Measurements from ENCODE around the gene TNFRSF8.

DNA sequence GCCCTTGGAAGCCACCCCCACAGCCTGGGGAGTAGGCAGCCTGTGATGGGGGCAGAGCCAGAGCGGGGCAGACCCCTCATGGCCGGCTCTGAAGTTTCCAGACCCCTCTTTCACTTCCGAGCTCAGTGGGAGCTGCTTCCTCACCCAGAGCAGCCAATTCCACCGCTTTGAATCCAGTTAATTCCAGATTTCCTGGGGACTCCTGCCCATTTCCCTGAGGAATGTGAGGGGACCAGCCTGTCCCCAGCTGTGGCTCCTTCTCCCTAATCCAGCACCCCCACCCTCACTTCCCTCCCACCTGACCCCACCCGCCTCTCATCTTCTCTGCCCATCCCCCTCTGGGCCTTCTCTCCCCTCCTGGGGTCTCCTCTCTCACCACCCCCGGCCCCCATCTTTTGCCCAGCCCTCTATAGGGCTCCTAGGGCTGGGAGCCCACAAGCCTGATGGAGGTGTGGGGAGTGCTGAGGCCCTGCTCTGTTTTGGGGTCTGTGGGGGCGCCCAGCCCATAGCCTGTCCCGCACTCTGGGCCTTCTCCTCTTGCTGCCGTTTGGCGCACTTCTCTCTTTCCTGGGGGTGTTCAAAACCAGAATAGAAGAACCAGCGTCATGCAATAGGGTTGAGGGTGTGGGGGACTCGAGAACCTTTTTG, 77.5 kb downstream of the TNFRSF8 start:
- TF ChIP-seq, protein P1, sequence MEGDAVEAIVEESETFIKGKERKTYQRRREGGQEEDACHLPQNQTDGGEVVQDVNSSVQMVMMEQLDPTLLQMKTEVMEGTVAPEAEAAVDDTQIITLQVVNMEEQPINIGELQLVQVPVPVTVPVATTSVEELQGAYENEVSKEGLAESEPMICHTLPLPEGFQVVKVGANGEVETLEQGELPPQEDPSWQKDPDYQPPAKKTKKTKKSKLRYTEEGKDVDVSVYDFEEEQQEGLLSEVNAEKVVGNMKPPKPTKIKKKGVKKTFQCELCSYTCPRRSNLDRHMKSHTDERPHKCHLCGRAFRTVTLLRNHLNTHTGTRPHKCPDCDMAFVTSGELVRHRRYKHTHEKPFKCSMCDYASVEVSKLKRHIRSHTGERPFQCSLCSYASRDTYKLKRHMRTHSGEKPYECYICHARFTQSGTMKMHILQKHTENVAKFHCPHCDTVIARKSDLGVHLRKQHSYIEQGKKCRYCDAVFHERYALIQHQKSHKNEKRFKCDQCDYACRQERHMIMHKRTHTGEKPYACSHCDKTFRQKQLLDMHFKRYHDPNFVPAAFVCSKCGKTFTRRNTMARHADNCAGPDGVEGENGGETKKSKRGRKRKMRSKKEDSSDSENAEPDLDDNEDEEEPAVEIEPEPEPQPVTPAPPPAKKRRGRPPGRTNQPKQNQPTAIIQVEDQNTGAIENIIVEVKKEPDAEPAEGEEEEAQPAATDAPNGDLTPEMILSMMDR (IDR thresholded peaks at IDR 0.05), result no peak
- TF ChIP-seq EZH2 (IDR thresholded peaks at IDR 0.05; ENCODE audit: borderline replicate concordance, insufficient read depth, low read depth, low read length, poor library complexity, severe bottlenecking), result no peak
